ENCODE data around the gene HIP1.
A peak's percentile ranks its signal among the peaks of the same experiment; 100 is the strongest.

Gene HIP1

DNA sequence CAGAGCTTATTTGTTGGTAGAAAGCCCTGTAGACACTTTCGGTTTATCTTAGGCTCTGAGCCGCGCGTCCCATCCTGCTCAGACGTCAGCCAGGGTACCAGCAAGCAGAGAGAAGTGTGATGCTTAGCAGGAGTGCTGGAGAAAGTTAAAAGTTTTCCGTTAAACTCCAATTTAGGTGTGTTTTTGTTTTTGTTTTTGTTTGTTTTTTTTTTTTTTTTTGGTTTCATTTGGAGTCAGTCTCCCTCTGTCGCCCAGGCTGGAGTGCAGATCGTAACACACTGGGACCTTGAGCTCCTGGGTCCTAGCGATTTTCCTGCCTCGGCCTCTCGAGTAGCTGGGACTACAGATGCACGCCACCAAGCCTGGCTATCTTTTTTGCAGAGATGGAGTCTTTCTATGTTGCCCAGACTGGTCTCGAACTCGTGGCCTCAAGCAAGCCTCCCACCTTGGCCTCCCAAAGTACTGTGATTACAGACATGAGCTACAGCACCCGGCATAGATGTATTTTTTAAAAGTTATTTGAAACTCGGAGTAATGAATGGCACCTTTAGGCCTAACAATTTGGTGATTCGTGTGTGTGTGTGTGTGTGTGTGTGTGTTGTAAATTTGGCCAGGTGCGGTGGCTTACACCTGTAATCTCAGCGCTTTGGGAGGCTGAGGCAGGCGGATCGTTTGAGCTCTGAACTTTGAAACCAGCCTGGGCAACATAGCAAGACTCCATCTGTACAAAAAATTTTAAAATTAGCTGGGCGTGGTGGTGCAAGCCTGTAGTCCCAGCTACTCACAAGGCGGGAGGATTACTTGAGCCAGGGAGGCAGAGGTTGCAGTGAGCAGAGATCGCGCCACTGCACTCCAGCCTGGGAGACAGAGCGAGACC lies 1.3 kb upstream of the HIP1 start:
- peaks cover 6% of the 10 kb centered on the region for H3K4me1 ChIP-seq (ENCODE audit: control insufficient read depth, insufficient read depth, low read length)
- H3K27ac ChIP-seq (ENCODE audit: insufficient read depth, low read depth, low read length, poor library complexity, severe bottlenecking) = peak overlapping the region; percentile 38
- WGBS, 2 experiments = 63% methylated on average over 25 to 26 of the region's 26 CpGs
- H3K36me3 ChIP-seq (ENCODE audit: control insufficient read depth, insufficient read depth, low read length) = no peaks in the 10 kb centered on the region
- H3K9me3 ChIP-seq (ENCODE audit: control insufficient read depth, low read length) = no peaks in the 10 kb centered on the region
- H3K27me3 ChIP-seq (ENCODE audit: control insufficient read depth, insufficient read depth, low read length, poor library complexity, severe bottlenecking) = peaks cover 11% of the 10 kb centered on the region
- H3K4me3 ChIP-seq (ENCODE audit: insufficient read depth, low read depth, low read length) = peak overlapping the region; percentile 75

DNA sequence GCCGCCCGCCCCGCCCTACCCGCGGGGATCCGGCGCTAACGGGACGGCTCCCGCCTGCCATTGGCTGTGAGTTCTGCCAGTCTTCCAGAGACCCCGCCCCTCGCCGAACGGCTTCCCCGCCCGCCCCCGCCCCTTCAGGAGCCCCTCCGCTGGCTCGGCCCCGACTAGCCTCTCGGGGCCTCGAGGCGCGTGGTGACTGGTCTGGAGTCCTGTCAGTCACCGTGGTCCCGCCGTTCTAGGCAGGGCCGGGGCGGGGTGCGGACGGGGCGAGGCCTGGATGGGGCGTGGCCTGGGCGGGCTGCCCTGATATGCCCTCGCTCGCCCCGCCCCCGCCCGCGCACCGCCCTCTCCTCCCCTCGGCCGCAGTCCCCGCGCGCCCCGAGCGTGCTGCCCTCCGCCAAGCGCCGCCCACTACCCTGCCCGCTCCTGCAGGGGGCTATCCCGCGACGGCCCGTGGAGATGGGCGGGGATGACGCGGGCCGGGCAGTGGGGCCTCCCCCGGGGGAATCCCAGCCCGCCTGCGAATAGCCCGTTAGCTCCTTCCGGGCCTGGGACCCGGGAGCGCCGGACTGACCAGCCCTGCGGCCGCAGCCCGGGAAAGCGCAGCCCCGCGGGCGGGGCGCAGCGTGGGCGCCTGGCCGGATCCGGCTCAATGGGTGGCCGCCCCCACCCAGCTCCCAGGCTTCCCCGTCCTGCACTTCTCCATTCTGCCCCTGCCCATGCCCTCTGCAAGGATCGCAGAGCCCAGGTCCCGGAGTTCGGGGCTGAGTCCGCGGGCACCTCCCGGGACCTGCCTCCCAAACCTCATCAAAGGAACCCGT lies 444 bp upstream of the HIP1 start:
- Histone ChIP-seq H3K27ac (ENCODE audit: insufficient read depth, low read depth, low read length, poor library complexity, severe bottlenecking) (peak overlapping the region; percentile 38), H3K4me3 (ENCODE audit: insufficient read depth, low read depth, low read length) (peak overlapping the region; percentile 90), H3K27me3 (ENCODE audit: control insufficient read depth, insufficient read depth, low read length, poor library complexity, severe bottlenecking) (peaks cover 11% of the 10 kb centered on the region), H3K36me3 (ENCODE audit: control insufficient read depth, insufficient read depth, low read length) (no peaks in the 10 kb centered on the region), H3K9me3 (ENCODE audit: control insufficient read depth, low read length) (no peaks in the 10 kb centered on the region), H3K4me1 (ENCODE audit: control insufficient read depth, insufficient read depth, low read length) (peaks cover 11% of the 10 kb centered on the region)
- WGBS, 2 experiments = 0% methylated on average over 89 of the region's 89 CpGs

DNA sequence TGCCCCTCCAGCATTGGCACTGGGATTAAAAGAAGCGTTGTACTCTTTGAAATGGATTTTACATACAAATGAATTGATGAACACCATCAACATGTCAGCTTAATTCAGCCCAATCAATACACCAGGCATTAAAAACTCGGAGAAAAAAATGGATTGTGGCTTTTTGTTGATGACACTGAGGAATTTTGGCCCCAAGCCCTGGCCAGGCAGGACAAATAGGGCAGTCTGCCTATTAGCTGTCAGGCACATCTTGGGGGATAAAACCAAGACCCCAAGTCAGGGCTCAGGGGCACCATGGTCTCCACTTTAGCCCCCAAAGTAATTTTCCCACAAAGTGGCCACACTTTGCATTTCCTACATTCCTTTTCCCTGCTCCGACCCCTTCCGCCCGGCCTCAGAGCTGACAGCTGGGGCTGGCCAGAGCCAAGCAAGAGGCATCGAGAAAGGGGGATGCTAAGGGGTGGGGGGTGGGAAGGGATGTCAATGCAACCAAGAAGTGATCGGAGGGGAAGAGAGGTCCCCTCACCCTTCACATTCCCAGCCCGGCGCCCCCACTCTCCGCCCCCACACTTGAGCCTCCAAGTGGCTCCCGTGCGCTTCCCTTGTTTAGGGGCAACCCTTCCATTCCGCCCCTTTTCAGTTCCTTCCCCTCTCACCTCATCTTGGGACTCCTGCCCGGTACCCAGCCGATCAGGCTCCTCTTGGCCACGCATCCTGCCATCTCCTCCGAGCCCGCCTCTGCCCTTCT lies 711 bp downstream of the HIP1 start:
- Histone ChIP-seq H3K27me3 (ENCODE audit: control insufficient read depth, insufficient read depth, low read length, poor library complexity, severe bottlenecking) (peaks cover 11% of the 10 kb centered on the region), H3K4me3 (ENCODE audit: insufficient read depth, low read depth, low read length) (peak overlapping the region; percentile 90), H3K36me3 (ENCODE audit: control insufficient read depth, insufficient read depth, low read length) (no peaks in the 10 kb centered on the region), H3K4me1 (ENCODE audit: control insufficient read depth, insufficient read depth, low read length) (peaks cover 11% of the 10 kb centered on the region), H3K9me3 (ENCODE audit: control insufficient read depth, low read length) (no peaks in the 10 kb centered on the region), H3K27ac (ENCODE audit: insufficient read depth, low read depth, low read length, poor library complexity, severe bottlenecking) (no peak overlapping the region)
- 4 to 9% methylated on average over 17 to 18 of the region's 18 CpGs for WGBS, 2 experiments

DNA sequence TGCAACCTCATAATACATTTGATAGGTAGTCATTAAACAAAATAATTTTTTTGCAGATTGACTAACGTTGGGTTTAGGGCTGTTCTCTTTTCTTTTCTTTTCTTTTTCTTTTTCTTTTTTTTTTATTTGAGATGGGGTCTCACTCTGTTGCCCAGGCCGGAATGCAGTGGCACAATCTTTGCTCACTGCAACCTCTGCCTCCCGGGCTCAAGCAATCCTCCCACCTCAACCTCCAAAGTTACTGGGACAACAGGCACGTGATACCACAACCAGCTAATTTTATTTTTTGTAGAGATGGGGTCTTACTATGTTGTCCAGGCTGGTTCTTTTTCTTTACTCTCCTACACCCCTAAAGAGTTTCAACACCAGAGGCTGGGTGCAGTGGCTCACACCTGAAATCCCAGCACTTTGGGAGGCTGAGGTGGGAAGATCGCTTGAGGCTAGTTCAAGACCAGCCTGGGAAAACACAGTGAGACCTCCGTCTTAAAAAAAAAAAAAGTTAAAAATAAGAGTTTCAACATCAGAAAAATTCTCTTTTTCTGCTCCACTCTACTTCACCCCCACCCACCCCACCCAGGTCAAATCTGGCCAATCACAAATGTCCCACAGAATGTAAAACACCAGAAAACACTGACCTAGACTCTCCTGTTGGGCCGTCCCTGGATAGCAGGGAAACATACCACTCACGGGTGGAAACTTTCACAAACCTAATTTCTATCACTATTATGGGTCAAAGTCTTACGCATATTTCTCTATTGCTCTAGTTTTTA lies 3.0 kb downstream of the HIP1 start:
- H3K27me3 ChIP-seq (ENCODE audit: control insufficient read depth, insufficient read depth, low read length, poor library complexity, severe bottlenecking) = peaks cover 11% of the 10 kb centered on the region
- no peaks in the 10 kb centered on the region for H3K9me3 ChIP-seq (ENCODE audit: control insufficient read depth, low read length)
- no peak overlapping the region for H3K27ac ChIP-seq (ENCODE audit: insufficient read depth, low read depth, low read length, poor library complexity, severe bottlenecking)
- no peaks in the 10 kb centered on the region for H3K36me3 ChIP-seq (ENCODE audit: control insufficient read depth, insufficient read depth, low read length)
- 95% methylated on average over 8 to 9 of the region's 9 CpGs for WGBS, 2 experiments
- no peak overlapping the region for H3K4me3 ChIP-seq (ENCODE audit: insufficient read depth, low read depth, low read length)
- peaks cover 6% of the 10 kb centered on the region for H3K4me1 ChIP-seq (ENCODE audit: control insufficient read depth, insufficient read depth, low read length)

DNA sequence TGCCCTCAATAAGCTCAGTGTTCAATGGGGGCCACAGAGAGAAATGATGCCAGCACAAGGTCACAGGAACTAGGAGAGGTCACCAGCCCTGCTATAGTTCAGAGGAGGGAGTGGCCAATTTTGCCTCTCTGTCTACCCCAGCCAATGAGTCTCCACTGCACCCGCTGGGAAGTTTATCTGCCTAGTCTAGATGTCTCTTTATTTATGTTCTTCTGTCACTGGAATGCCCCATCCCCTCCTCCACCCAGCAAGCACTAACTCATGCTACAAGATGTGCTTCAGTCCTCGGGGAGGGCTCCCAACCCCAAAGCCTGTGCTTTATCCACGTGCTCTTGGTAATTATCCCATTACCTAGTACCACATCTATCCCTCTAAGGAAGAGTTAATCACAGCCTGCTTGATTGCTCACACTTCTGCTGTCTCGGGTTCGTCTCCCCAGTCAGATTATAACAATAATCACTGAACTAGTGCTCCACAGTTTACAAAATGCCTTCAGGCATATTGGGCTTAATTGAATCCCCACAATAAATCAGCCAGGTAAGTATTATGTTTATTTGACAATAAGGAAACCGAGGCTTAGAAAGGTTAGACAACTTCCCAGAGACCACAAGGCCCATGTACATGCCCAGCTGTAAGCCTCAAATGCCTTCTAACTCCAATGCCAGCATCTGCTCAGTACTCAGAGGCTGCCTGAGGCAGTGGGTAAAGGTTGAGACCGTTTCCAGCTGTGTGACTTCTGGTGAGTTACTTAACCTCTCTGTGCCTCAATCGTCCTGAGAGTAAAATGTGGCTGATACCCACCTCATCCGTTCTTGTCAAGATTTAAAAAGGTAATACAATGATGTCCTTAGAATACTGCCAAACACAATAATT lies 3.9 kb downstream of the HIP1 start:
- no peaks in the 10 kb centered on the region for H3K36me3 ChIP-seq (ENCODE audit: control insufficient read depth, insufficient read depth, low read length)
- no peak overlapping the region for H3K27ac ChIP-seq (ENCODE audit: insufficient read depth, low read depth, low read length, poor library complexity, severe bottlenecking)
- peaks cover 6% of the 10 kb centered on the region for H3K4me1 ChIP-seq (ENCODE audit: control insufficient read depth, insufficient read depth, low read length)
- H3K4me3 ChIP-seq (ENCODE audit: insufficient read depth, low read depth, low read length) = no peak overlapping the region
- WGBS, 2 experiments = 80 to 83% methylated on average over 9 of the region's 9 CpGs
- no peaks in the 10 kb centered on the region for H3K9me3 ChIP-seq (ENCODE audit: control insufficient read depth, low read length)
- peaks cover 11% of the 10 kb centered on the region for H3K27me3 ChIP-seq (ENCODE audit: control insufficient read depth, insufficient read depth, low read length, poor library complexity, severe bottlenecking)

DNA sequence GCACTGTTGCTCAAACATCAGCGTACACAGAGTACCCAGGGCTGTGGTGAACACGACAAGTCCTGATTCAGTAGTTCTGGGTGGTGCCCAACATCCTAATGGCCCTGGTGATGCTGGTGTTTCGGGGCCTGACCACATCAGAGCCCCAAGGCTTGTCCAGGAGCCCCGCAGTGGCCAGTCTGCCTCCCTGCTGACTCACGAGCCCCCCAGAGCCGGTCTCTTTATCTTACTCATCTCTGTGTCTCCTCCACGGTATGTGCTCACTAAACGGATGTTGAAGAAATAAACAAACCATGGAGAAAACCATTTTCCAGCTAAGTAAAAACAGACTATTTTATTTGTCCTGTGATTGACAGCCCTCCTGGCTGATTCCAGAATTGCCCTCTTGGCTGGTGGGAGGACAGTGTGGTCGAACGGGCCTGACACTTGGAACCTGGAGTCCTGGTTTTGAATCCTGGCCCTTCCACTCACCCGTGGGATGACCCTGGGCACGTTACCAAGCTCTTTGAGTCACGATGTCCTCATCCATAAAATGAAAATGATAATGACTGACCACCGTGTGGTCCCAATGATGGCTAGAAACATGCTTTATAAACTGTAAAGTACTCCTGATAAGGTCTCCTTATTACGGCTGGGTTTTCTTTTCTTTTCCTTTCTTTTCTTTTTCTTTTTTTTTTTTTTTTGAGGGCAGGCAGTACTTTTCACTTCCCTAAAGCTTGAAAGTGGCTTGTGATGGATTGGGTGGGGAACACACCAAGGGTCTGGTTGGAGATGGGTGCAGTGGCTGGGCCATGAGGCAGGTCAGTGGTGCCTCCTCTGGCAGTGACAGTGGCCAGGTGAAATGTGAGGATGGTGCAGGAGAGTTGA lies 5.7 kb downstream of the HIP1 start:
- H3K36me3 ChIP-seq (ENCODE audit: control insufficient read depth, insufficient read depth, low read length) = no peaks in the 10 kb centered on the region
- no peaks in the 10 kb centered on the region for H3K9me3 ChIP-seq (ENCODE audit: control insufficient read depth, low read length)
- no peak overlapping the region for H3K27ac ChIP-seq (ENCODE audit: insufficient read depth, low read depth, low read length, poor library complexity, severe bottlenecking)
- H3K4me3 ChIP-seq (ENCODE audit: insufficient read depth, low read depth, low read length) = no peak overlapping the region
- peaks cover 6% of the 10 kb centered on the region for H3K4me1 ChIP-seq (ENCODE audit: control insufficient read depth, insufficient read depth, low read length)
- WGBS, 2 experiments = 92% methylated on average over 15 of the region's 15 CpGs
- peaks cover 7% of the 10 kb centered on the region for H3K27me3 ChIP-seq (ENCODE audit: control insufficient read depth, insufficient read depth, low read length, poor library complexity, severe bottlenecking)

DNA sequence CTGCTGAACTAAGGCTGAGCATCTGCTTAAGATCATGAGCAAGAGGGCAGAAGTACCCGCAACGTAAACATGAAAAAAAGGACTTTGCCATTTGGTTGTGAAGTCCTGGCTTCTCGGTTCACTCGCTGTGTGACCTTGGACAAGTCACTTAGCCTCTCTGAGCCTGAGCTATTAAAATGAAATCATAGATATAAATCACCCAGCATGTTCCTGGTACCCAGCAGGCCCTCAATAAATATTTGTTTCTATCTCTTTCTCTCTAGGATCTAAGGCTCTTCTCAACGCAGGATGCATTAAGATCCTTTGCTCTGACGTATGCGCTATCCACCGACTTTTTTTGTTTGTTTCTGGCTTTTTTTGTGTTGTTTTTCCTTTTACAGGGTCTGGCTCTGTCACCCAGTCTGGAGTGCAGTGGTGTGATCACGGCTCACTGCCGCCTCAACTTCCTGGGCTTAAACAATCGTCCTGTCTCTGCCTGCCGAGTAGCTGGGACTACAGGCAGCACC lies 6.7 kb downstream of the HIP1 start:
- Histone ChIP-seq H3K9me3 (ENCODE audit: control insufficient read depth, low read length) (no peaks in the 10 kb centered on the region), H3K4me3 (ENCODE audit: insufficient read depth, low read depth, low read length) (no peak overlapping the region), H3K27me3 (ENCODE audit: control insufficient read depth, insufficient read depth, low read length, poor library complexity, severe bottlenecking) (no peaks in the 10 kb centered on the region), H3K27ac (ENCODE audit: insufficient read depth, low read depth, low read length, poor library complexity, severe bottlenecking) (no peak overlapping the region), H3K4me1 (ENCODE audit: control insufficient read depth, insufficient read depth, low read length) (peaks cover 6% of the 10 kb centered on the region), H3K36me3 (ENCODE audit: control insufficient read depth, insufficient read depth, low read length) (no peaks in the 10 kb centered on the region)
- 90 to 92% methylated on average over 12 of the region's 12 CpGs for WGBS, 2 experiments

DNA sequence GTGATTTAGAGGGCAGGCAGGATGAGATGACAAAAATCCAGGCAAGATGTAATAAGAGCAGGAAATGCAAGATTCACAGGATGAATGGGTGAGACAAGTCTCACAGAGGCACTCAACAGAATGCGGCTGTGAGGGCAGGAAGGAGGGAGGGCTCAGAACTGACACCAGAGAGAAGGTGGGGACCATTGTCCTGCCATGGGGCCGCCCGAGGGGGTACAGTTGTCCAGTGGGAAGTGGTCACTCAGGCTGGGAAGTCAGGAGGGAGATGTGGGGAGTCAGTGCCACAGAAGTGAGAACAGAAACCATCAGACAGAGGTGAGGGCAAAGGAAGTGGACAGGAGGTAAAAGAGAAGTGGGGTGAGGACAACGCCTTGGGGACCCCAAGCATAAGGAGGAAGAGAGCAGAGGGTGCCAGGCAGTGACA lies 8.9 kb downstream of the HIP1 start:
- H3K4me3 ChIP-seq (ENCODE audit: insufficient read depth, low read depth, low read length) = no peak overlapping the region
- no peaks in the 10 kb centered on the region for H3K9me3 ChIP-seq (ENCODE audit: control insufficient read depth, low read length)
- H3K27me3 ChIP-seq (ENCODE audit: control insufficient read depth, insufficient read depth, low read length, poor library complexity, severe bottlenecking) = no peaks in the 10 kb centered on the region
- no peak overlapping the region for H3K27ac ChIP-seq (ENCODE audit: insufficient read depth, low read depth, low read length, poor library complexity, severe bottlenecking)
- H3K4me1 ChIP-seq (ENCODE audit: control insufficient read depth, insufficient read depth, low read length) = peaks cover 3% of the 10 kb centered on the region
- no peaks in the 10 kb centered on the region for H3K36me3 ChIP-seq (ENCODE audit: control insufficient read depth, insufficient read depth, low read length)
- WGBS, 2 experiments = 75 to 77% methylated on average over 4 of the region's 4 CpGs

All from ectodermal cell (in vitro differentiated cells).